ENCODE results near the gene STX8.

STX8 gene

GRCh38 chr17:9239793-9240658 is 335.6 kb downstream of the STX8 start:
- DNase-seq (ENCODE audit: low spot score): peak; percentile 60

GRCh38 chr17:9239246-9239792 is 336.3 kb downstream of the STX8 start:
- no peak for DNase-seq (ENCODE audit: low spot score)

- DNase-seq (ENCODE audit: low spot score): no peak
Measured at GRCh38 chr17:9238340-9239245, 337.0 kb downstream of the STX8 start.

DNA sequence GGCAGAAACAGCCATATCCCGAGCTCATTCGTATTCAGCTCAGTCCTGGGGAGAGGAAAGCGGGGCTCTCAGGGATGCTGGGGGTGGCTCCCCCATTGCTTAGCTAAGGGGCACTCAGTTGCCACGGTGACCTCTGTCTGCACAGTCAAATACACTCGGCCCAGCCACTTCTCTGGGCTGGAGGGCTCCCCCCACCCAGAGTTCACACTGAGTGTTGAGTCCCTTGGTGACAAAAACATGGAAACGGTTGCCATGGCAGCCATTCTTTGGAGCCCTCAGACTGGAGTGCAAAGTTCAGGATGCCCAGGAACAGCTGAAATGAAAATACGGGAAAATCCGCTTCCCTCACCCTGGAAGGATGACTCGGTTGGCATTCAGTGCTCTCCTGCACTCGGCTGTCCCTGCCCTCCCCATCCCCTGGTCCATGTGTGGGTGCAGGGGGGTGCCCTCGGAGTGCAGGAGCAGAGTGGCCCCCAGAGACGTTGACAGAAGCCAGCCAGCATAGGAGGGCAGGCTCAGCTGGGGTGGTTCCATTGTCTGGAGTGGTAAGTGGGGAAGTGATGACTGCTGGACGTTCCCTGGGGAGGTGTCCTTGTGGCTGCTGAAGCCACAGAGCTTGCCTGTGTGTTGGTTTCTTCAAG is 337.8 kb downstream of the STX8 start:
- DNase-seq (ENCODE audit: low spot score): no peak

DNA sequence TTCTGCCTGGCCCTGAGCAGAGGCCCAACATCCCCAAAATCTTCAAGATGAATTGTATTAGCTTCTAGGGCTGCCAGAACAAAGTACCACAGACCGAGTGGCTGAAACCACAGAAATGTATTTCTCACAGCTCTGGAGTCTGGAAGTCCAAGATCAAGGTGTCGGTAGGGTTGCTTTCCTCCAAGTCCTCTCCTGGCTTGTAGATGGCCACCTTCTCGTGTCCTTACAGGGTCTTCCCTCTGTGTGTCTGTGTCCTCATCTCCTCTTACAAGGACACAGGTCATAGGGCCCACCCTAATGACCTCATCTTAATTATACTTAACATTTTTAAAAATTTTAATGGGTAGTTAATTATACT is 338.6 kb downstream of the STX8 start:
- no peak for DNase-seq (ENCODE audit: low spot score)

- no peak for DNase-seq (ENCODE audit: low spot score)
Measured at GRCh38 chr17:9236286-9237052, 339.2 kb downstream of the STX8 start.

DNA sequence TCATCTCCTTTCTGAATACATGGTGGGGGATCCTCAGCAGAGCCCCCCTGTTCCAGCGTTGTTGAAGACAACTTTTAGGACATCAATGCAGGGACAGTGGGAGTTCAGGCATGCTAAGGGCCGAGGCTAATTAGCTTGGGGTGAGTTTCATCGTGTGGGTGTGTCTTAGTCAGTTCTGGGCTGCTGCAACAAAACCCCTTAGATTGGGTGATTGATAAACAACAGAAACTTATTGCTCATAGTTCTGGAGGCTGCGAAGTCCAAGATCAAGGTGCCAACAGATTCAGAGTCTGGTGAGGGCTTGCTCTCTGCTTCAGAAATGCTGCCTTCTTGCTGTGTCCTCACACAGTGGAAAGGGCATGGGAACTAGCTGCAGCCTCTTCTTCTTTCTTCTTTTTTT is 340.3 kb downstream of the STX8 start:
- DNase-seq (ENCODE audit: low spot score): no peak

GRCh38 chr17:9234389-9234945 is 341.2 kb downstream of the STX8 start:
- no peak for DNase-seq (ENCODE audit: low spot score)

DNA sequence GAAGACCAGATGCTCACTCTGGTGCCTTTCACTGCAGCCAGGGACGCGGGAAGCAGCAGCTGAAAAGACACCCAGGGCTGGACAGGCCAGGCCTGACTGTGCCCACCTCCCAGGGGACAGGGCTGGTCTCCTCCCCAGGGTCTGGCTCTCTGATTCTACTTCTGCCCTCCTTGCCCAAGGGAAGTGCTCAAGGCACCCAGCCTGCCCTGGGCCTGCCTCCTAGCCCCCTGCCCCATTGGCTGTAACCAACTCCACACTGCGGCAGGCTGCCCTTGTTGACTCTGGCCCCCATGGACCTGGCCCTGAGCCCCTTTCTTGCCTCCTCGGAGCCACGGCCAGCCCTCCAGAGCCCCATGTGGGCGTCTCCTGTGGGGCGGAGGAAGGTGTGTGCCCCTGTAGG is 341.9 kb downstream of the STX8 start:
- no peak for DNase-seq (ENCODE audit: low spot score)

GRCh38 chr17:9233271-9233599 is 342.4 kb downstream of the STX8 start:
- DNase-seq (ENCODE audit: low spot score): no peak

DNA sequence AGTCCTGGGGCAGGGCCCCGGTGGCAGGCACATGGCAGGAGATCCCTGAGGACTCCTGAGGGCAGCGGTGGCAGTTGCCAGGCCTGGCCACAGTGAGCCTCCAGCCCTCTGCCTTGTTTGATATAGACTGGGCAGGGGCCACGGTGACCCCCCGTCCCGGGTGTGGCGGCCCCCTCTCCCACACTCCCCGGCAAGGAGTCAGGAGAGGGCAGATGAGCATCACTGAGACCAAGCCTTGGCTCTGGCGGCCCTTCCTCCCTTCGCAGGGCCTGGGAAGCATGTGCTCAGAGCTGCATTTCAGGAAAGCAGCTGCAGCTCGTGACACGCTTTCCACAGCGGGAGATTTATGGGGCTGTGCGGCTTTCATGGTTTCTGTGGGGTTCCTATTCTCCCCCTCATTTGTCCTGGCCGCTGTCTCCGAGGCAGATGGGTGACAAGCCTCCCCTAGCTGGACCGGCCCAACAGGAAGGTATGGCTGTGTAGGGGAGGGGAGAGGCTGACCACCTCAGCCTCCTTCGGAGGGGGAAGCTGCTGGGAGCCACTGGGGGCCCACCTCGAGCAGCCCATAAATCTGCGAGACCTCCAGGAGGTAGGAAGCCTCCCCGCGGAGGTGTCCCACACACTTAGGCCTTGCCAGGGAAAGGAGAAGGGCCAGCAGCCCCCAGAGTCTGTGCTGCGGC is 342.9 kb downstream of the STX8 start:
- no peak for DNase-seq (ENCODE audit: low spot score)

- DNase-seq (ENCODE audit: low spot score): no peak
Measured at GRCh38 chr17:9232155-9232475, 343.5 kb downstream of the STX8 start.

DNA sequence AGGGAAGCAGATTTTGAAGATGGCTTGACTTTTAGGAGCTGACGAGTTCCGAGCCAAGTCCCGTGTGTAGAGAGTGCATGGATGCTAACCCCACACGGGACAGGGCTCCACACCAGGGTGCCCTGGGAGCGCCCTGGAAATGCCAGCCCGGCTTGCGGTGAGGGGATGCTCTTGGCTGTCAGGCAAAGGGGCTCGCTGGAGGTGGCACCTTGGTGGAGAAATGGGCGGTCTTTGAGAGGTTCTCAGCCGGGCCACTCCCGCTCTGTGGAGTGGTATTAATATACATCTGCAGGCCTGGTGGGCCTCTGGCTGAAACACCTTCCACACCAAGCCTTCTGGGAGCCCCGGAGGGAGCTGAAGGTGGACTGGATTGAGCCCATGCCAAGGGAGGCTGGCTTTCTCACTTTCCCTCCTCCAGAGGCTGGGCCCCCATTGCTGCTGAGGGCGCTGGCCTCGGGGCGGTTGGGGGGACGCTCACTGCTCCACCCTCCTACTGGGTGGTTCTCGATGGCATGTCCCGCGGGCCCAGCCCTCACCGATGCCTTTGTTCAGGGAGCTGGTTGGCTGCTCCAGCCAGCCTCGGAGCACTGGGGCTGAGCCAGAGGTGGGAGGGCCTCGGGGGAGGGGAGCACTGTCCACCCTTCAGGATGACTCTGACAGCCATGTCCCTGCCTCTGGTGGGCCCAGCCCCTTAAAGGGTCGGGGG is 344.0 kb downstream of the STX8 start:
- DNase-seq (ENCODE audit: low spot score): no peak

GRCh38 chr17:9230861-9231260 is 344.8 kb downstream of the STX8 start:
- no peak for DNase-seq (ENCODE audit: low spot score)

DNA sequence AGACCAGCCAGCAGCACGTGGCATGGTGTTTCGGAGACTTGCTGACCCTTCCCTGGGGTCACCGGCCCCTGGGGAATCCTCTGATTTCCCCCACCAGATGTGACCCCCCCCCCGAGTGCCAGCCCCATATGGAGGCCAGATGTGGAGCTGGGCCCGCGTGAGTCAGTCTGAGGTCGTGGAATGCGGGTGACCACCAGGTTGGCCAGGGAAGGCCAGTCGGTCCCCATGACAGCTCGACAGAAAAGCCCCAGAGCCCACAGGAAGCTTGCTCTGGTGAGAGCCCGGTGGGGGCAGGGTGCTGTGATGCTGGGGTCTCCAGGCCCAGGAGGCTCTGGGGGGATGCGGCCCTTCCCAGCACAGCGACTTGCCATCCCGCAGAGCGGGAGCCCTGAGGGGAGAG is 345.3 kb downstream of the STX8 start:
- no peak for DNase-seq (ENCODE audit: low spot score)

DNA sequence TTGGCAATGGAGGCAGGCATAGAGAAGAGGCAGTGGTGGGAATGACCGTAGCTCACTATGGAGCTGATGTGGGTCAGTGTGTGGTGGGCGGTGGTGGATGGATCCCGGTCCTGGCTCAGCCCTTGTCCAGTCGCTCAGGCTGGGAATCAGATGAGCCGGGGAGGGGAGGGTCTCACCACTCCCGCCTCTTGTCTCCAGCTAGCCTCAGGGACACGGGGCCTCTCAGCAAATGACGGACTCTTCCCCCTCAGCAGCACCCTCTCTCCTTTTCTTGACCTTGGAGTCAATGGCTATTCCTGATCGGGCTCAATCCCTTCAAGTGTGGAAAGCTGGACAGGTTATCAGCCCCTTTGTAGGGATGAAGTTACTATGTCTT is 345.8 kb downstream of the STX8 start:
- no peak for DNase-seq (ENCODE audit: low spot score)

- DNase-seq (ENCODE audit: low spot score): no peak
Measured at GRCh38 chr17:9229160-9229825, 346.3 kb downstream of the STX8 start.

DNA sequence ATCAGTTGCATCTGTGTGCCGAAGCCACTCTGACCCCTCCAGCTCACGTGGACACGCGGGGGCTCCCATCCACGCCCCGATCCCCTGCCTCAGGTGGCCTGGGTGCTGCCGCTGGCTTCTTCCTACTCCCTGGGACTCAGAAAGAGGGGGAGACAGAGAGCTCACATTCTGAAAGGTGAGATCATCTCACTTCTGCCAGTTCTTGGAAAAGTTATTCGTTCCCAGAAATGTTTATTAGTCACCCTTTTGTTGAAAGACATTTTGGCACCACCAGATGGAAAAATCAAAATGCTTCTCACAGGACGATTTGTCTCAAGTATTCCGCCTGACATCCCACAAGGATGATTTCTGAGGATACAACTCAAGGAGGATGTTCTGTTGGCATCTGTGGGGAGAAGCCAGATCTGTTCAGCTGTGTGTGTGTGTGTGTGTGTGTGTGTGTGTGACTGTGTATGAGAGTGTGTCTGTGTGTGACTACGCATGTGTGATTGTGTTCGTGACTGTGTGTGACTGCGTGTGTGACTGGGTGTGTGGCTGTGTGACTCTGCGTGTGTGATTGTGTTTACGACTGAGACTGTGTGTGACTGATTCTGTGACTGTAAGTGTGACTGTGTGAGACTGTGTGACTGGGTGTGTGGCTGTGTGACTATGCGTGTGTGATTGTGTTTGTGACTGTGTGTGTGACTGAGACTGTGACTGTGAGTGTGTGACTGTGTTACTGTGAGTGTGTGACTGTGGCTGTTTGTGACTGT is 347.0 kb downstream of the STX8 start:
- no peak for DNase-seq (ENCODE audit: low spot score)

DNA sequence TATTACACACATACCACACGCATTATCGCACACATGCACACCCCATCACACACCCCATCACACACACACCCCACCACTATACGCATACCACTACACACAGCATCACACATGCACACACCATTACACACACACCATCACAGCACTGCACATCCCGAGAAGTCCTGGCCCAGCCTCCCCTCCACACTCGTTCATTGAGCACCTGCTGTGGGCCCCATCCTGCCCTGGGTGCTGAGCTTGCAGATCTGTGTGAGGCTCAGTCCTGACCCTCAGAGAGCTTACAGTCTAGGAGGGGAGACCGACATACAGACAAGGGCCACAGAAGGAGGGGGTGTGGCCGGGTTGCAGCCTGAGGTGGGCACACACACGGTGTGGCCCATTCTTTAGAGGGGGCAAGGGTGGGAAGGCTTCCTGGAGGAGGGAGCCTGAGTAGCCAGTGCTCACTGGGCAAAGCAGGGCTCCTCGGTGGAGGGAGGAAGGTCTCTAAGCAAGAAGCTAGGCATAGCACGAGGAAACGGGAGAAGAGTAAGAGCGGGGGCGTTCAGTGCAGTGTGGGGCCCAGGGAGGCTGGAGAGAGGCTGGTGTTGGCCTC is 347.7 kb downstream of the STX8 start:
- DNase-seq (ENCODE audit: low spot score): no peak

Data from globus pallidus (tissue), 1 donor.